ENCODE results near the gene DIP2C.
A peak's percentile ranks its signal among the peaks of the same experiment; 100 is the strongest.

DIP2C gene

GRCh38 chr10:341081-341740 is 348.3 kb downstream of the DIP2C start:
- Histone ChIP-seq H3K4me1 (ENCODE audit: control insufficient read depth, insufficient read depth, low read length) (peaks cover 3% of the 10 kb centered on the region), H3K9me3 (ENCODE audit: control insufficient read depth, low read length) (no peaks in the 10 kb centered on the region), H3K27me3 (replicated peaks; ENCODE audit: control insufficient read depth, insufficient read depth, low read length) (no peaks in the 10 kb centered on the region), H3K36me3 (ENCODE audit: control insufficient read depth, insufficient read depth, low read length, severe bottlenecking) (peaks cover 64% of the 10 kb centered on the region), H3K4me3 (ENCODE audit: low read length) (no peak overlapping the region), H3K9ac (ENCODE audit: low read length) (no peak overlapping the region)
- DNase-seq (ENCODE audit: low read depth), result no peak

- H3K4me1 ChIP-seq (ENCODE audit: control insufficient read depth, insufficient read depth, low read length), result peaks cover 3% of the 10 kb centered on the region
- H3K27me3 ChIP-seq (replicated peaks; ENCODE audit: control insufficient read depth, insufficient read depth, low read length), result no peaks in the 10 kb centered on the region
- no peak overlapping the region for H3K4me3 ChIP-seq (ENCODE audit: low read length)
- no peak overlapping the region for H3K9ac ChIP-seq (ENCODE audit: low read length)
- DNase-seq (ENCODE audit: low read depth), result no peak
- no peaks in the 10 kb centered on the region for H3K9me3 ChIP-seq (ENCODE audit: control insufficient read depth, low read length)
- H3K36me3 ChIP-seq (ENCODE audit: control insufficient read depth, insufficient read depth, low read length, severe bottlenecking), result peaks cover 64% of the 10 kb centered on the region
Measured at GRCh38 chr10:340646-341045, 348.8 kb downstream of the DIP2C start.

- H3K9ac ChIP-seq (ENCODE audit: low read length), result peak overlapping the region; percentile 15
- no peak for DNase-seq (ENCODE audit: low read depth)
- H3K9me3 ChIP-seq (ENCODE audit: control insufficient read depth, low read length), result no peaks in the 10 kb centered on the region
- H3K27me3 ChIP-seq (replicated peaks; ENCODE audit: control insufficient read depth, insufficient read depth, low read length), result no peaks in the 10 kb centered on the region
- no peak overlapping the region for H3K4me3 ChIP-seq (ENCODE audit: low read length)
- peaks cover 3% of the 10 kb centered on the region for H3K4me1 ChIP-seq (ENCODE audit: control insufficient read depth, insufficient read depth, low read length)
- peaks cover 59% of the 10 kb centered on the region for H3K36me3 ChIP-seq (ENCODE audit: control insufficient read depth, insufficient read depth, low read length, severe bottlenecking)
Measured at GRCh38 chr10:339038-339391, 350.5 kb downstream of the DIP2C start.

- Histone ChIP-seq H3K27me3 (replicated peaks; ENCODE audit: control insufficient read depth, insufficient read depth, low read length) (no peaks in the 10 kb centered on the region), H3K9ac (ENCODE audit: low read length) (peak overlapping the region; percentile 15), H3K9me3 (ENCODE audit: control insufficient read depth, low read length) (no peaks in the 10 kb centered on the region), H3K4me3 (ENCODE audit: low read length) (no peak overlapping the region), H3K4me1 (ENCODE audit: control insufficient read depth, insufficient read depth, low read length) (peaks cover 3% of the 10 kb centered on the region), H3K36me3 (ENCODE audit: control insufficient read depth, insufficient read depth, low read length, severe bottlenecking) (peaks cover 53% of the 10 kb centered on the region)
- DNase-seq (ENCODE audit: low read depth), result no peak
Measured at GRCh38 chr10:338171-339037, 351.1 kb downstream of the DIP2C start.

GRCh38 chr10:336247-336646 is 353.2 kb downstream of the DIP2C start:
- no peak overlapping the region for H3K9ac ChIP-seq (ENCODE audit: low read length)
- no peak overlapping the region for H3K4me3 ChIP-seq (ENCODE audit: low read length)
- DNase-seq (ENCODE audit: low read depth), result no peak
- H3K27me3 ChIP-seq (replicated peaks; ENCODE audit: control insufficient read depth, insufficient read depth, low read length), result no peaks in the 10 kb centered on the region
- H3K9me3 ChIP-seq (ENCODE audit: control insufficient read depth, low read length), result no peaks in the 10 kb centered on the region
- H3K4me1 ChIP-seq (ENCODE audit: control insufficient read depth, insufficient read depth, low read length), result peaks cover 3% of the 10 kb centered on the region
- peaks cover 43% of the 10 kb centered on the region for H3K36me3 ChIP-seq (ENCODE audit: control insufficient read depth, insufficient read depth, low read length, severe bottlenecking)

- H3K4me3 ChIP-seq (ENCODE audit: low read length), result no peak overlapping the region
- no peak overlapping the region for H3K9ac ChIP-seq (ENCODE audit: low read length)
- no peaks in the 10 kb centered on the region for H3K9me3 ChIP-seq (ENCODE audit: control insufficient read depth, low read length)
- peaks cover 33% of the 10 kb centered on the region for H3K36me3 ChIP-seq (ENCODE audit: control insufficient read depth, insufficient read depth, low read length, severe bottlenecking)
- H3K27me3 ChIP-seq (replicated peaks; ENCODE audit: control insufficient read depth, insufficient read depth, low read length), result no peaks in the 10 kb centered on the region
- no peak for DNase-seq (ENCODE audit: low read depth)
- peaks cover 3% of the 10 kb centered on the region for H3K4me1 ChIP-seq (ENCODE audit: control insufficient read depth, insufficient read depth, low read length)
Measured at GRCh38 chr10:335151-335800, 354.2 kb downstream of the DIP2C start.

GRCh38 chr10:331186-331585 is 358.3 kb downstream of the DIP2C start:
- Histone ChIP-seq H3K4me1 (ENCODE audit: control insufficient read depth, insufficient read depth, low read length) (peaks cover 11% of the 10 kb centered on the region), H3K36me3 (ENCODE audit: control insufficient read depth, insufficient read depth, low read length, severe bottlenecking) (peaks cover 16% of the 10 kb centered on the region), H3K27me3 (replicated peaks; ENCODE audit: control insufficient read depth, insufficient read depth, low read length) (no peaks in the 10 kb centered on the region), H3K4me3 (ENCODE audit: low read length) (no peak overlapping the region), H3K9ac (ENCODE audit: low read length) (no peak overlapping the region), H3K9me3 (ENCODE audit: control insufficient read depth, low read length) (no peaks in the 10 kb centered on the region)
- no peak for DNase-seq (ENCODE audit: low read depth)

GRCh38 chr10:329361-330099 is 359.9 kb downstream of the DIP2C start:
- Histone ChIP-seq H3K27me3 (replicated peaks; ENCODE audit: control insufficient read depth, insufficient read depth, low read length) (no peaks in the 10 kb centered on the region), H3K9ac (ENCODE audit: low read length) (peak overlapping the region; percentile 67), H3K4me1 (ENCODE audit: control insufficient read depth, insufficient read depth, low read length) (peaks cover 13% of the 10 kb centered on the region), H3K9me3 (ENCODE audit: control insufficient read depth, low read length) (no peaks in the 10 kb centered on the region), H3K4me3 (ENCODE audit: low read length) (peak overlapping the region; percentile 71), H3K36me3 (ENCODE audit: control insufficient read depth, insufficient read depth, low read length, severe bottlenecking) (peaks cover 24% of the 10 kb centered on the region)
- peak; percentile 95 for DNase-seq (ENCODE audit: low read depth)

- no peaks in the 10 kb centered on the region for H3K9me3 ChIP-seq (ENCODE audit: control insufficient read depth, low read length)
- no peak for DNase-seq (ENCODE audit: low read depth)
- peaks cover 24% of the 10 kb centered on the region for H3K36me3 ChIP-seq (ENCODE audit: control insufficient read depth, insufficient read depth, low read length, severe bottlenecking)
- peaks cover 26% of the 10 kb centered on the region for H3K4me1 ChIP-seq (ENCODE audit: control insufficient read depth, insufficient read depth, low read length)
- H3K9ac ChIP-seq (ENCODE audit: low read length), result no peak overlapping the region
- no peaks in the 10 kb centered on the region for H3K27me3 ChIP-seq (replicated peaks; ENCODE audit: control insufficient read depth, insufficient read depth, low read length)
- H3K4me3 ChIP-seq (ENCODE audit: low read length), result no peak overlapping the region
Measured at GRCh38 chr10:327889-328852, 361.3 kb downstream of the DIP2C start.

GRCh38 chr10:326894-327635 is 362.4 kb downstream of the DIP2C start:
- Histone ChIP-seq H3K9ac (ENCODE audit: low read length) (no peak overlapping the region), H3K4me3 (ENCODE audit: low read length) (no peak overlapping the region), H3K36me3 (ENCODE audit: control insufficient read depth, insufficient read depth, low read length, severe bottlenecking) (peaks cover 24% of the 10 kb centered on the region), H3K9me3 (ENCODE audit: control insufficient read depth, low read length) (no peaks in the 10 kb centered on the region), H3K27me3 (replicated peaks; ENCODE audit: control insufficient read depth, insufficient read depth, low read length) (no peaks in the 10 kb centered on the region), H3K4me1 (ENCODE audit: control insufficient read depth, insufficient read depth, low read length) (peaks cover 26% of the 10 kb centered on the region)
- no peak for DNase-seq (ENCODE audit: low read depth)

Data from adipocyte (in vitro differentiated cells).